ENCODE results near the gene STOML3. TPM values are rescaled to one million over a fixed set of nuclear protein-coding genes. Genes with fewer than 3 reads are reported as not detected.
"Not testable (repeated sequence)": the region's sequence is repeated elsewhere in the genome, so short reads cannot be mapped to it uniquely, and the experiment has no call there.

Gene STOML3
- total RNA-seq, 2 experiments from 2014 or later: not detected

GRCh38 chr13:39025433-39025839 is 34.8 kb upstream of the STOML3 start:
- H3K27ac Mint-ChIP-seq: no peak overlapping the region
- POLR2A ChIA-PET: no interaction called here
- H3K36me3 Mint-ChIP-seq (ENCODE audit: low read depth): peaks cover 50% of the 10 kb centered on the region
- CTCF ChIA-PET: interaction anchor here (2.1 kb wide), 1 partner anchor 9 kb away, joined by 5 read pairs; no protein-coding TSS in a partner anchor
- no peaks in the 10 kb centered on the region for H3K4me1 Mint-ChIP-seq (ENCODE audit: low read depth)
- no peak for ATAC-seq
- H3K27me3 Mint-ChIP-seq (ENCODE audit: low read depth): no peaks in the 10 kb centered on the region
- no peak for DNase-seq
- H3K4me3 Mint-ChIP-seq: no peak overlapping the region
- no peaks in the 10 kb centered on the region for H3K9me3 Mint-ChIP-seq (ENCODE audit: insufficient read depth)

DNA sequence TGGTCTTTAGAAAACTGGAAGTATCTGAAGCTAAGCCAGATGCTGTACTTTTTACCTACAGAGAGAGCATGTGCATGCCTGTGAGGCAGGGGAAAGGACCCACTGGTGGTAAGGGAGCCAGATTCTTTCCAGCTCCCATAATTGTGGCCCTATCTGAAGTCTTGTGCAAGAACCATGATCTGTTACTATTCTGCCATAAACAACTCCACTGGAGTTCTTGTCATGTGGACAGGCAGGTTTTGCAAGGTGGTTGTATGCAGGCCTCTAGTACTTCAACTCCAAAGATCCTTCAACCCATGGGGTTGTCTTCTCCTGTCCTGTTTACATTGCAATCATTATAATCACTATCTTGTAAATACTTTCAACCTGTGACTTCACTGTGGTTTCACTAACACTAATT is 33.1 kb upstream of the STOML3 start:
- Mint-ChIP-seq H3K4me3 (no peak overlapping the region), H3K27ac (no peak overlapping the region), H3K9me3 (ENCODE audit: insufficient read depth) (no peaks in the 10 kb centered on the region), H3K36me3 (ENCODE audit: low read depth) (peaks cover 53% of the 10 kb centered on the region), H3K4me1 (ENCODE audit: low read depth) (peaks cover 2% of the 10 kb centered on the region), H3K27me3 (ENCODE audit: low read depth) (no peaks in the 10 kb centered on the region)
- ATAC-seq (no peak), DNase-seq (no peak)
- POLR2A ChIA-PET: no interaction called here
- CTCF ChIA-PET: no interaction called here

DNA sequence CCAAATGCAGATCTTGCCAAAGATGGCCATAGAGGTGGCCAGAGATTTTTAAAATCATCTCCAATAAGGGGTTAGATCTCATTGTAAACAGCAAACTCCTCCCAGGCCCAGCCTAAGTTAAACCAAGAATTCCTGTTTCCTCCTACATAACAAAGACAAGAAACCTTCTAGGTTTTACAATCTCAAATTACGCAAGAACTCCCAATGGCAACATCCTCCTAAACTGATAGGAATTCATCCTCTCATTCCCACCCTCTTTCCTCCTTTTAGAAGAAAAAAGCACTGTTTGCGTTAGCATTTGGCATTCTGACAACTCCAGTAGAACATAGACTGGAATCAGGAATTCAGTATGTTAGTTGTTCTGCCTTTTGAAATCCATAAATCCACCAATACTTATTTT is 32.7 kb upstream of the STOML3 start:
- ChIA-PET CTCF (no interaction called here), POLR2A (no interaction called here)
- DNase-seq (no peak), ATAC-seq (no peak)
- Mint-ChIP-seq H3K9me3 (ENCODE audit: insufficient read depth) (no peaks in the 10 kb centered on the region), H3K27me3 (ENCODE audit: low read depth) (no peaks in the 10 kb centered on the region), H3K4me3 (no peak overlapping the region), H3K4me1 (ENCODE audit: low read depth) (peaks cover 5% of the 10 kb centered on the region), H3K27ac (no peak overlapping the region), H3K36me3 (ENCODE audit: low read depth) (peaks cover 55% of the 10 kb centered on the region)

GRCh38 chr13:39020853-39021462 is 30.3 kb upstream of the STOML3 start:
- CTCF ChIA-PET: interaction anchor here (0.9 kb wide), 1 partner anchor 7 kb away, joined by 3 read pairs; no protein-coding TSS in a partner anchor
- ATAC-seq (no peak), DNase-seq (no peak)
- Mint-ChIP-seq H3K4me3 (no peak overlapping the region), H3K36me3 (ENCODE audit: low read depth) (peaks cover 49% of the 10 kb centered on the region), H3K4me1 (ENCODE audit: low read depth) (peaks cover 15% of the 10 kb centered on the region), H3K27me3 (ENCODE audit: low read depth) (no peaks in the 10 kb centered on the region), H3K9me3 (ENCODE audit: insufficient read depth) (no peaks in the 10 kb centered on the region), H3K27ac (no peak overlapping the region)
- POLR2A ChIA-PET: no interaction called here

DNA sequence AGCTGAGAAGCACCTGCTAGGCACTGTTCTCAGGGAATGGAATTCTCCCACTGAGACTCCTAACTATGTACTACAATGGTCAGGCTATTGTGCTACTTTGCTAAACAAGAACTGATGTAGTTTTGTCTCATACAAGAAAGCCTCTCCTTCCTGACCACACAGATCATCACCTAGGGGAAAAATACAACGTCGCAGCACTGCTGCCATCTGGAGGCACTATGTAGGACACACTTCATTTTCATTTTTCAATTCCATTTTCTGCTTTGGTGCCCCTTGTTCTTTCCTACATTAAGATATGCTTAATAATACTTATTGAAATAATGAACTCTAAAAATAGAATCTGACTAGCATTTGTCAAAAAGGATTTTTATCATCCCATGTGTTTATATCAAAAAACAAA is 26.2 kb upstream of the STOML3 start:
- H3K27ac Mint-ChIP-seq: no peak overlapping the region
- H3K9me3 Mint-ChIP-seq (ENCODE audit: insufficient read depth): no peaks in the 10 kb centered on the region
- DNase-seq (peak; percentile 39), ATAC-seq (peak; percentile 69)
- peaks cover 54% of the 10 kb centered on the region for H3K36me3 Mint-ChIP-seq (ENCODE audit: low read depth)
- H3K4me3 Mint-ChIP-seq: no peak overlapping the region
- CTCF ChIA-PET: interaction anchor here (1.0 to 3.9 kb wide), 11 partner anchors 10 to 1969 kb away, joined by 3 to 21 read pairs (median 4); partner anchors contain the start of genes NHLRC3 and PROSER1
- H3K27me3 Mint-ChIP-seq (ENCODE audit: low read depth): no peaks in the 10 kb centered on the region
- POLR2A ChIA-PET: no interaction called here
- peaks cover 15% of the 10 kb centered on the region for H3K4me1 Mint-ChIP-seq (ENCODE audit: low read depth)

DNA sequence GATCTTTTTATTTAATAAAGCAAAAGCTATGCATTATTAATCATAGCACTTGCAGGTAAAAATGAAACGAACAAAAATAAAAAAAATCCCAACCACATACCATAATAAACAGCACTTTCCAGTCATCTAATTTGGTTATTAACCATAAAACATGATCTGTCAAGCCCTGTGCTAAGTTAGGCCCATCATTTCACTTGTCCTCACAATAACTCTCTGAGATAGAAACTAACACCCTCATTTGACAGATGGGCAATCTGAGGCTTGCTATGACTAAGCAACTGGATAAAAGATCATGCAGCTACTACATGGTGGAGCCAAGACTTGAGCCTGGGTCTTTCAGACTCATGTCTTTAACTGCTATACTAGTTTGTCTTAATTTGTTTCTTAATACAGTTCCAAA is 25.5 kb upstream of the STOML3 start:
- ATAC-seq (peak; percentile 49), DNase-seq (no peak)
- H3K27me3 Mint-ChIP-seq (ENCODE audit: low read depth): no peaks in the 10 kb centered on the region
- H3K4me3 Mint-ChIP-seq: no peak overlapping the region
- ChIA-PET POLR2A (no interaction called here), CTCF (interaction anchor here (0.8 to 3.9 kb wide), 8 partner anchors 10 to 680 kb away, joined by 3 to 21 read pairs (median 4); partner anchors contain the start of gene NHLRC3)
- no peaks in the 10 kb centered on the region for H3K9me3 Mint-ChIP-seq (ENCODE audit: insufficient read depth)
- H3K27ac Mint-ChIP-seq: no peak overlapping the region
- H3K36me3 Mint-ChIP-seq (ENCODE audit: low read depth): peaks cover 56% of the 10 kb centered on the region
- H3K4me1 Mint-ChIP-seq (ENCODE audit: low read depth): peaks cover 15% of the 10 kb centered on the region

DNA sequence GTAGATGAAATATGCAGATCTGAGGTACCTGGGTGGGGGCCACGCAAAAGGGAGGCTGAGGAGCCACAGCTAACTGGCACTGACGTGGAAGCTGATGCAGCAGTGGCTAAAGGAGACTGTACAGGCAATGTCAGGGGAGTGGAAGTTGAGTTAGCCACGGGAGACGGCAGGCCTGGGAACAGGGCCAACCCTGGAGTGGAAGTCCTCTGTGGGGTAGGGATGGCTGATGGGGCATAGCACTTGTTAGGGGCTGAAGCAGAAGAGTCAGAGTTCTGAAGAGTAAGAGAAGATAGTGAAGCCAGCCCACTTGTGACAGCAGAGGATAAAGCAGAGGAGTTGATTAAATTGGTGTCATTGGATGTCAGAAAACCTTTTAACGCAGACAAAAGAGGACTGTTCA is 22.8 kb upstream of the STOML3 start:
- ATAC-seq: no peak
- CTCF ChIA-PET: no interaction called here
- DNase-seq: no peak
- POLR2A ChIA-PET: no interaction called here
- peaks cover 11% of the 10 kb centered on the region for H3K4me1 Mint-ChIP-seq (ENCODE audit: low read depth)
- no peaks in the 10 kb centered on the region for H3K9me3 Mint-ChIP-seq (ENCODE audit: insufficient read depth)
- no peak overlapping the region for H3K27ac Mint-ChIP-seq
- peaks cover 63% of the 10 kb centered on the region for H3K36me3 Mint-ChIP-seq (ENCODE audit: low read depth)
- no peaks in the 10 kb centered on the region for H3K27me3 Mint-ChIP-seq (ENCODE audit: low read depth)
- H3K4me3 Mint-ChIP-seq: no peak overlapping the region

DNA sequence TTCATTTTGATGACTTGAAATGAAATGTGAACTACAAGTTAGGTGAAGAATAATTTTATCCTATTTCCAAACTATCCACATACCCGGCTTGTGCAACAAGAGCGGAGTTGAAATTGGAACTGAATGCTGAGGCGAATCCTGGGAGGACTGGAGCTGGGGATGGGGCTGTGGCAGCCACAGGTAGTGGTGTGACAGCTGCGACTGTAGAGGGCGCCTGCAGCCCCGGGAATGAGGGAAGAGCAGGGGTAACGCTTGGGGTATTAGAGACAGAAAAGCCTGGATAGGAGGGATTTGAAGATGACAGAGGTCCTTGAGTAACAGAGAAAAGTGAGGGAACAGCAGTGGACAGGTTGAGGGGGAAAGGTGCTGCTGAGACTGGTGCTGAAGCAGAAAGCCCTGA is 22.0 kb upstream of the STOML3 start:
- CTCF ChIA-PET: no interaction called here
- H3K27ac Mint-ChIP-seq: no peak overlapping the region
- no peaks in the 10 kb centered on the region for H3K27me3 Mint-ChIP-seq (ENCODE audit: low read depth)
- DNase-seq (no peak), ATAC-seq (no peak)
- POLR2A ChIA-PET: no interaction called here
- H3K9me3 Mint-ChIP-seq (ENCODE audit: insufficient read depth): no peaks in the 10 kb centered on the region
- H3K4me1 Mint-ChIP-seq (ENCODE audit: low read depth): peaks cover 4% of the 10 kb centered on the region
- H3K36me3 Mint-ChIP-seq (ENCODE audit: low read depth): peaks cover 68% of the 10 kb centered on the region
- no peak overlapping the region for H3K4me3 Mint-ChIP-seq

DNA sequence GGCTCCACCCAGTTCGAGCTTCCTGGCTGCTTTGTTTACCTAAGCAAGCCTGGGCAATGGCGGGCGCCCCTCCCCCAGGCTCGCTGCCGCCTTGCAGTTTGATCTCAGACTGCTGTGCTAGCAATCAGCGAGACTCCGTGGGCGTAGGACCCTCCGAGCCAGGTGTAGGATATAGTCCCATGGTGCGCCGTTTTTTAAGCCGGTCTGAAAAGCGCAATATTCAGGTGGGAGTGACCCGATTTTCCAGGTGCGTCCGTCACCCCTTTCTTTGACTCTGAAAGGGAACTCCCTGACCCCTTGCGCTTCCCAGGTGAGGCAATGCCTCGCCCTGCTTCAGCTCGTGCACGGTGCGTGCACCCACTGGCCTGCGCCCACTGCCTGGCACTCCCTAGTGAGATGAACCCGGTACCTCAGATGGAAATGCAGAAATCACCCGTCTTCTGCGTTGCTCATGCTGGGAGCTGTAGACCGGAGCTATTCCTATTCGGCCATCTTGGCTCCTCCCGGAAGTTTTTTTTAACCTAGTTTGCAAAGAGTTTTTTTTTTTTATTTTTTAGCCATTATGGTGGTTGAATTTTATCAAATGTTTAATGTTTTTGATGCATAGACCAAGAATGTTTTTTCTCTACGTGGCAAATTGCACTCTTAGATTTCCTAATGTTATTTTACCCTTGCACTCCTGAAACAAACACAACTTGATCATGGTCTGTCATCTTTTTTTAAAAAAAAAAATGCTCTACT is 15.9 kb upstream of the STOML3 start:
- DNase-seq; H3K4me1 Mint-ChIP-seq (ENCODE audit: low read depth); CTCF ChIA-PET; H3K9me3 Mint-ChIP-seq (ENCODE audit: insufficient read depth); H3K4me3 Mint-ChIP-seq; ATAC-seq; POLR2A ChIA-PET; H3K27ac Mint-ChIP-seq; H3K27me3 Mint-ChIP-seq (ENCODE audit: low read depth): not testable (repeated sequence)
- peaks cover 29% of the 10 kb centered on the region for H3K36me3 Mint-ChIP-seq (ENCODE audit: low read depth)

DNA sequence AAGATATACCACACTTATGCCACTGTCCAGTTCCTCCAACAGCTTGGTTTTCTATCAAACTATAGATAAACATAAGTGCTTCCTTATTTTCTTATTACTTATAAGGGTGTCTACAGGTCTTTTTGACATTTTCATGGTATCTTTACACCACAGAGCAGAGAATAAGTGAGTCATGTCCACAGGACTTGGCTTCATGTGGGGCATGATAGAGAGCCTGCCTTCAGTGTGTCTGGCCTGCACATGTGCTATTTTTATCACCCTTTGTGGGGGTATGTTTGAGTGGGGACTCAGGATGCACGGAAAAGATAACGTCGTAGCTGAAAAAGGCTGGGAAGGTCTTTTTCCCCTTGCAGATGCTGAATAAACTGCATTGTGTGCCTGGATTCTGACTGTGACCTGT is 8.1 kb upstream of the STOML3 start:
- ChIA-PET CTCF (no interaction called here), POLR2A (no interaction called here)
- Mint-ChIP-seq H3K36me3 (ENCODE audit: low read depth) (no peaks in the 10 kb centered on the region), H3K4me1 (ENCODE audit: low read depth) (no peaks in the 10 kb centered on the region), H3K27ac (no peak overlapping the region), H3K9me3 (ENCODE audit: insufficient read depth) (no peaks in the 10 kb centered on the region), H3K4me3 (no peak overlapping the region), H3K27me3 (ENCODE audit: low read depth) (no peaks in the 10 kb centered on the region)
- ATAC-seq (no peak), DNase-seq (no peak)

GRCh38 chr13:38993381-38993780 is 2.8 kb upstream of the STOML3 start:
- ATAC-seq (no peak), DNase-seq (no peak)
- Mint-ChIP-seq H3K4me3 (no peak overlapping the region), H3K36me3 (ENCODE audit: low read depth) (no peaks in the 10 kb centered on the region), H3K9me3 (ENCODE audit: insufficient read depth) (no peaks in the 10 kb centered on the region), H3K27ac (no peak overlapping the region), H3K4me1 (ENCODE audit: low read depth) (no peaks in the 10 kb centered on the region), H3K27me3 (ENCODE audit: low read depth) (peaks cover 6% of the 10 kb centered on the region)
- ChIA-PET POLR2A (no interaction called here), CTCF (interaction anchor here (0.5 kb wide), 1 partner anchor 735 kb away, joined by 3 read pairs; no protein-coding TSS in a partner anchor)

DNA sequence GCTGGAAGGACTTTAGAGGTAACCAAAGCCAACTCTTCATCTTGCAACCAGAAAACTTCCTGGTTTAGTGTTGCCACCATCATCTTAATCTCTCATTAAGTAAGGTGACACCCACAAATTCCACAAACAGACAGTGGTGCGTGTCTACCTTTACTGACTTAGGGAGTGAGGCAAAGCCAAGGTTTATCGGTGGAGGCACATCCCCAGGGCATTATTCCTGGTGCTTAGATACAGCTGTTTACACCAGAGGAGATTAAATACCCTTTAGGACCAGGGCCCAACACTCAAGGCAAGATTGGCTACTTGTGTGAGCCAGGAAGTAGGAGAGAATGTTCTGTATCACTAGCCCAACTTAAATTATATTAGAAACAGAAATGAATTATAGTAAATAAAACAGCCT is 9.5 kb downstream of the STOML3 start:
- ChIA-PET CTCF (no interaction called here), POLR2A (no interaction called here)
- no peaks in the 10 kb centered on the region for H3K36me3 Mint-ChIP-seq (ENCODE audit: low read depth)
- DNase-seq (no peak), ATAC-seq (no peak)
- no peak overlapping the region for H3K27ac Mint-ChIP-seq
- no peaks in the 10 kb centered on the region for H3K4me1 Mint-ChIP-seq (ENCODE audit: low read depth)
- H3K9me3 Mint-ChIP-seq (ENCODE audit: insufficient read depth): no peaks in the 10 kb centered on the region
- no peak overlapping the region for H3K4me3 Mint-ChIP-seq
- H3K27me3 Mint-ChIP-seq (ENCODE audit: low read depth): peaks cover 9% of the 10 kb centered on the region
